HG03060 (cell line): ENCODE data around the gene TXNL4A.

ENCODE experiments used
- ATAC-seq: cut with Tn5 transposase; IDR thresholded peaks from one replicate; pipeline ENCODE4 v1.9.1; 2021; ENCODE audit warnings: low read depth, moderate number of reproducible peaks; ENCODE audit not compliant: unreplicated experiment

Gene TXNL4A

DNA sequence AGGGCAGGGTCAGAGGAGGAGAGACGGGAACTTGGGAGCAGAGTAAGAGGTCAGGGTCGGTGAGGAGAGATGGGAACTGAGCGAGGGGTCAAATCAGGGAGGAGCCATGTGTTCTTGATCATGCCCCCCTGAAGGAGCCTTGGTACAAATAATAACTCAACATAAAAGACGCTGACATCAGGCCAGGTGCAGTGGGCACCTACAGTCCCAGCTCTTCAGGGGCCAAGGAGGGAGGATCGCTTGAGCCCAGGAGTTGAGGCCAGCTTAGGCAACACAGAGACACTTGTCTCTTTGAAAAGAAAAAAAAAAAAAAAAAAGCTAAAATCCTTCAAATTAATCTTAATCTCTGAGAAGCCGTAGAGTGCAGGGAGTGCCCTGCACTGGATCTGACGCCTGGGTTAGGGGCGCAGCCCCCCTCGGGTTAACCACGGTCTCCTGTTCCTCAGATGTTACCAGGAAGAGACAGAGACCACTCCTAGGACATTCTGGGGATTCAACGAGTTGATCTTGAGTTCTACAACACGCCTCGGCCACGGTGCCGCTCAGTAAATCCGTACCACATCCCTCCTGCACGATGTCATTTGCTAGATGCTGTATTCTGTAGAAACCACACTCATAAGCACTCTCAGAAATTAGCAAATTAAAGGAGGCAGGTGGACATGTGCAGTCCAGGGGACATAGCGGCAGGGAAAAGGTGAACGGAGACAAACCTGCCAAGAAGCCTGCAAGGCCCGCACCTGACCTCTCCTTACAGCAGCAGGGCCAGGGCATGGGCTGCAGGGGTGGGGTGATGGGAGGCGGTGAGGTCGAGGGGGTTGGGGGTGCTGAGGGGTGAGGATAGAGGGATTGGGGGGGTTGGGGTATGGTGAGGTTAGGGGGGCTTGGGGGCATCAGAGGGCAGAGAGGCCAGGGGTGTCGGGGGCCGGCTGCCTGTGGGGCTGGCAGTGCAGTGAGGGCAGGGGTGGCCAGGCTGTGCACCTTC is 66.1 kb downstream of the TXNL4A start:
- no peak for ATAC-seq
